Measurements from ENCODE around the gene PRAMEF25.
"Not testable (repeated sequence)": the region's sequence is repeated elsewhere in the genome, so short reads cannot be mapped to it uniquely, and the experiment has no call there.

Gene PRAMEF25

DNA sequence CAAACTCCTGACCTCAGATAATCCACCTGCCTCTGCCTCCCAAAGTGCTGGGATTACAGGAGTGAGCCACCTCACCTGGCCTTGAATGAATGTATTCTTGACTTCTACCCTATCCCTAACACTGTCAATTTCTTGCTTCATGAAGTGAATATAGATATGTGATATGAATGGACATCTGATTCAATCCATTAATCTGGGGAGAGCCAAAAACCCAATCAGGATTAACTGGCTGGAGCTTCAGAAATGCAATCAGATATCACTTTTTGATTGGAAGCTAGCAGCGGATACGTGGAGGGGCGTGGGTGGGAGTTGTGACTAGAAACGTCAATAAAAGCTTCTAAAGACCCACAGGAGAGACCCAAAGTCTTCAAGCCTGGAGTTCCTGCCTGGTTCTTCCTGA, at the start of gene PRAMEF25:
TSS of gene PRAMEF25 (plus strand) at position 301 of the 400 bp plus-strand sequence. CDS start 2,920 bp downstream, outside the sequence.
- DNase-seq, result not testable (repeated sequence)

- not testable (repeated sequence) for DNase-seq
These were observed 14.1 kb upstream of the PRAMEF25 start, which contains the start of gene PRAMEF27 for GRCh38 chr1:13056475-13056874. Gene PRAMEF27, minus strand, starts transcription at chr1:13056575. Its CDS starts 2,916 bp downstream, at chr1:13053659.

DNA sequence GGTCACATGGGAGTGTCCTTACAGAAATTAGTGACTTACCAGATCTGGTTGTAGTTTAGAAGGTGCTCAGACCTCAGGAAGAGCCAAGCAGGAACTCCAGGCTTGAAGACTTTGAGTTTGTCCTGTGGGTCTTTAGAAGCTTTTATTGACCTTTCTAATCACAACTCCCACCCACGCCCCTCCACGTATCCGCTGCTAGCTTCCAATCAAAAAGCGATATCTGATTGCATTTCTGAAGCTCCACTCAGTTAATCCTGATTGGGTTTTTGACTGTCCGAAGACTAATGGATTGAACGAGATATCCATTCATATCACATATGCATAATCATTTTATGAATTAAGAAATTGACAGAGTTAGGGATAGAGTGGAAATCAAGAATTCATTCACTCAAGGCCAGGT, 46.2 kb downstream of the PRAMEF25 start, which contains the start of gene HNRNPCL2:
TSS of gene HNRNPCL2 (minus strand) at position 101 of the 400 bp plus-strand sequence. CDS start 454 bp downstream, outside the sequence.
- DNase-seq, result not testable (repeated sequence)

Measured in activated CD8-positive, alpha-beta memory T cell treated with anti-CD3 and anti-CD28 coated beads, Interleukin-2, amount 50 U/mL, for 48 hours (primary cell).